Measurements from ENCODE around the gene ILK. TPM values are rescaled to one million over a fixed set of nuclear protein-coding genes. Genes with fewer than 3 reads are reported as not detected.

ILK gene
- total and polyA plus RNA-seq, 2 of the 13 experiments (the other 11 are each of a cell fraction or from before 2014, with no cell fraction given) = 70.3 to 108 TPM

DNA sequence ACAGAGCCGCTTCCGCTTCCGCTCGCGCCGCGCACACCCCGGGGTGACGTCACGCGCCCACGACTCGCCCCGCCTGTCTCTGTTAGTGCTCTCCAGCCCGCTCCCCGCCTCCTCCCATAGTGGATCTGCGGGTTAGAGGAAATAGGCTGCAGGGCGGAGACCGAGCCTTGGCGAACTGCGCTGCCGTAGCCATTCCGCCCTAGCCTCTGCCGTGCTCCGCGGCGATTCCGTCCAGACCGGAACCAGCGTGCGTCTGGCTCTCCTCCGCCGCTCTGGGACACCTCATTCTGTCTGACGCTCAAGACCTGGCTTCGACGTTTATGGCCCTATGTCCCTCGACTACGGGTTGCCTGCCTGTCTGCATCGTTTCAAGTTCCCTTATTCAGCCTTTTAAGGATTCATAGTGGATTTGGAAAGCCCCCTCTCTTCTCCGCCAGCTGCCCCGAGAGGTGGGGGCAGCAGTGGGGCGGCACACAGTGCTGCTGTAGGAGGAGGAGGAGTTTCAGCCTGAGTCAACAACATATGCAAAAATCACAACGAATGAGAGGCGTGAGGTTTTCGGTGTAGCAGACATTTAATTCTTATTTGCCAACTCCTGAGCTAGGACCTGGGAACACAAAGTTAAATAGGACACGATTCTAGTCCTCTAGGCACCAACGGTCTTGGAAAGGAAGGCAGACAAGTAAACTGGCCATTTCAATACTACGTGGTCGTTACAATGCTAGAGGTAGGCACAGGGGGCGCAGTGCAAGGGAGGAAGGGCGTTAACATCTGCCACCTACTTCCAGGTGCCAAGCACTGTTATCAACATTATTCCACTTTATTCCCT lies 8.9 kb downstream of the ILK start, which contains the start of gene TAF10 (continued):
- TF ChIP-seq YEATS4 (CRISPR knock-in tag; IDR thresholded peaks at IDR 0.05; ENCODE audit: borderline replicate concordance) (peak; percentile 87), ZBTB21 (CRISPR knock-in tag; IDR thresholded peaks at IDR 0.05) (peak; percentile 89), MXD4 (CRISPR knock-in tag; IDR thresholded peaks at IDR 0.05) (no peak; the same call in 1 of the 2 replicates), KDM2A (CRISPR knock-in tag; IDR thresholded peaks at IDR 0.05; ENCODE audit: borderline replicate concordance, low read depth) (peak; percentile 91), MLX (CRISPR knock-in tag; IDR thresholded peaks at IDR 0.05) (peak; percentile 63; the same call in 1 of the 2 replicates), ZNF746 (CRISPR knock-in tag; IDR thresholded peaks at IDR 0.05) (peak; percentile 67; the same call in 1 of the 2 replicates), ZNF430 (CRISPR knock-in tag; IDR thresholded peaks at IDR 0.05) (peak; percentile 44; the same call in 1 of the 2 replicates), HNRNPL (IDR thresholded peaks at IDR 0.05; ENCODE audit: low read depth, low read length) (no peak), FOSL2 (CRISPR knock-in tag; IDR thresholded peaks at IDR 0.05) (peak; percentile 47; the same call in 1 of the 2 replicates), TMF1 (CRISPR knock-in tag; IDR thresholded peaks at IDR 0.05; ENCODE audit: low read depth) (no peak; the same call in 1 of the 2 replicates), DMAP1 (CRISPR knock-in tag; IDR thresholded peaks at IDR 0.05) (peak; percentile 73; the same call in 1 of the 2 replicates), POLR2AphosphoS5 (IDR thresholded peaks at IDR 0.05; ENCODE audit: low read depth, low read length) (peak; percentile 94), SP5 (CRISPR knock-in tag; IDR thresholded peaks at IDR 0.05; ENCODE audit: borderline replicate concordance, low read depth) (peak; percentile 48; the same call in 1 of the 2 replicates), GATA4 (IDR thresholded peaks at IDR 0.05; ENCODE audit: borderline replicate concordance, low read depth) (0 out of 2 replicates have a peak, but pooled peaks have one; percentile 59), MAX (IDR thresholded peaks at IDR 0.05) (peak; percentile 56; the same call in 1 of the 2 replicates)
- TF ChIP-seq, protein P1, sequence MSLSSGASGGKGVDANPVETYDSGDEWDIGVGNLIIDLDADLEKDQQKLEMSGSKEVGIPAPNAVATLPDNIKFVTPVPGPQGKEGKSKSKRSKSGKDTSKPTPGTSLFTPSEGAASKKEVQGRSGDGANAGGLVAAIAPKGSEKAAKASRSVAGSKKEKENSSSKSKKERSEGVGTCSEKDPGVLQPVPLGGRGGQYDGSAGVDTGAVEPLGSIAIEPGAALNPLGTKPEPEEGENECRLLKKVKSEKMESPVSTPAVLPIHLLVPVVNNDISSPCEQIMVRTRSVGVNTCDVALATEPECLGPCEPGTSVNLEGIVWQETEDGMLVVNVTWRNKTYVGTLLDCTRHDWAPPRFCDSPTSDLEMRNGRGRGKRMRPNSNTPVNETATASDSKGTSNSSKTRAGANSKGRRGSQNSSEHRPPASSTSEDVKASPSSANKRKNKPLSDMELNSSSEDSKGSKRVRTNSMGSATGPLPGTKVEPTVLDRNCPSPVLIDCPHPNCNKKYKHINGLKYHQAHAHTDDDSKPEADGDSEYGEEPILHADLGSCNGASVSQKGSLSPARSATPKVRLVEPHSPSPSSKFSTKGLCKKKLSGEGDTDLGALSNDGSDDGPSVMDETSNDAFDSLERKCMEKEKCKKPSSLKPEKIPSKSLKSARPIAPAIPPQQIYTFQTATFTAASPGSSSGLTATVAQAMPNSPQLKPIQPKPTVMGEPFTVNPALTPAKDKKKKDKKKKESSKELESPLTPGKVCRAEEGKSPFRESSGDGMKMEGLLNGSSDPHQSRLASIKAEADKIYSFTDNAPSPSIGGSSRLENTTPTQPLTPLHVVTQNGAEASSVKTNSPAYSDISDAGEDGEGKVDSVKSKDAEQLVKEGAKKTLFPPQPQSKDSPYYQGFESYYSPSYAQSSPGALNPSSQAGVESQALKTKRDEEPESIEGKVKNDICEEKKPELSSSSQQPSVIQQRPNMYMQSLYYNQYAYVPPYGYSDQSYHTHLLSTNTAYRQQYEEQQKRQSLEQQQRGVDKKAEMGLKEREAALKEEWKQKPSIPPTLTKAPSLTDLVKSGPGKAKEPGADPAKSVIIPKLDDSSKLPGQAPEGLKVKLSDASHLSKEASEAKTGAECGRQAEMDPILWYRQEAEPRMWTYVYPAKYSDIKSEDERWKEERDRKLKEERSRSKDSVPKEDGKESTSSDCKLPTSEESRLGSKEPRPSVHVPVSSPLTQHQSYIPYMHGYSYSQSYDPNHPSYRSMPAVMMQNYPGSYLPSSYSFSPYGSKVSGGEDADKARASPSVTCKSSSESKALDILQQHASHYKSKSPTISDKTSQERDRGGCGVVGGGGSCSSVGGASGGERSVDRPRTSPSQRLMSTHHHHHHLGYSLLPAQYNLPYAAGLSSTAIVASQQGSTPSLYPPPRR (CRISPR knock-in tag; IDR thresholded peaks at IDR 0.05; ENCODE audit: borderline replicate concordance) = 0 out of 2 replicates have a peak, but pooled peaks have one; percentile 65
- TF ChIP-seq, protein P2, sequence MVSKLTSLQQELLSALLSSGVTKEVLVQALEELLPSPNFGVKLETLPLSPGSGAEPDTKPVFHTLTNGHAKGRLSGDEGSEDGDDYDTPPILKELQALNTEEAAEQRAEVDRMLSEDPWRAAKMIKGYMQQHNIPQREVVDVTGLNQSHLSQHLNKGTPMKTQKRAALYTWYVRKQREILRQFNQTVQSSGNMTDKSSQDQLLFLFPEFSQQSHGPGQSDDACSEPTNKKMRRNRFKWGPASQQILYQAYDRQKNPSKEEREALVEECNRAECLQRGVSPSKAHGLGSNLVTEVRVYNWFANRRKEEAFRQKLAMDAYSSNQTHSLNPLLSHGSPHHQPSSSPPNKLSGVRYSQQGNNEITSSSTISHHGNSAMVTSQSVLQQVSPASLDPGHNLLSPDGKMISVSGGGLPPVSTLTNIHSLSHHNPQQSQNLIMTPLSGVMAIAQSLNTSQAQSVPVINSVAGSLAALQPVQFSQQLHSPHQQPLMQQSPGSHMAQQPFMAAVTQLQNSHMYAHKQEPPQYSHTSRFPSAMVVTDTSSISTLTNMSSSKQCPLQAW (CRISPR knock-in tag; IDR thresholded peaks at IDR 0.05) = peak; percentile 57; the same call in 1 of the 2 replicates
- TF ChIP-seq, protein P3, sequence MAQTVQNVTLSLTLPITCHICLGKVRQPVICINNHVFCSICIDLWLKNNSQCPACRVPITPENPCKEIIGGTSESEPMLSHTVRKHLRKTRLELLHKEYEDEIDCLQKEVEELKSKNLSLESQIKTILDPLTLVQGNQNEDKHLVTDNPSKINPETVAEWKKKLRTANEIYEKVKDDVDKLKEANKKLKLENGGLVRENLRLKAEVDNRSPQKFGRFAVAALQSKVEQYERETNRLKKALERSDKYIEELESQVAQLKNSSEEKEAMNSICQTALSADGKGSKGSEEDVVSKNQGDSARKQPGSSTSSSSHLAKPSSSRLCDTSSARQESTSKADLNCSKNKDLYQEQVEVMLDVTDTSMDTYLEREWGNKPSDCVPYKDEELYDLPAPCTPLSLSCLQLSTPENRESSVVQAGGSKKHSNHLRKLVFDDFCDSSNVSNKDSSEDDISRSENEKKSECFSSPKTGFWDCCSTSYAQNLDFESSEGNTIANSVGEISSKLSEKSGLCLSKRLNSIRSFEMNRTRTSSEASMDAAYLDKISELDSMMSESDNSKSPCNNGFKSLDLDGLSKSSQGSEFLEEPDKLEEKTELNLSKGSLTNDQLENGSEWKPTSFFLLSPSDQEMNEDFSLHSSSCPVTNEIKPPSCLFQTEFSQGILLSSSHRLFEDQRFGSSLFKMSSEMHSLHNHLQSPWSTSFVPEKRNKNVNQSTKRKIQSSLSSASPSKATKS (CRISPR knock-in tag; IDR thresholded peaks at IDR 0.05) = no peak; the same call in 1 of the 2 replicates
